Osteocyte (in vitro differentiated cells): ENCODE results near the gene PABPC1L. TPM values are rescaled to one million over a fixed set of nuclear protein-coding genes. Genes with fewer than 3 reads are reported as not detected.

Experiments
- DNase-seq: peaks from one replicate; pipeline ENCODE4 v3.0.0; 2021; ENCODE audit warnings: mixed read lengths; ENCODE audit not compliant: unreplicated experiment; ENCODE audit errors: extremely low spot score
- H3K27ac Mint-ChIP-seq: one replicate; pipeline ENCODE4 v1.8.0; 2021; ENCODE audit warnings: mild to moderate bottlenecking, mixed read lengths; ENCODE audit not compliant: unreplicated experiment
- H3K27me3 Mint-ChIP-seq: one replicate; pipeline ENCODE4 v1.8.0; 2021; ENCODE audit warnings: mixed read lengths; ENCODE audit not compliant: unreplicated experiment
- H3K36me3 Mint-ChIP-seq: one replicate; pipeline ENCODE4 v1.8.0; 2021; ENCODE audit warnings: mixed read lengths; ENCODE audit not compliant: unreplicated experiment
- H3K4me1 Mint-ChIP-seq: one replicate; pipeline ENCODE4 v1.8.0; 2021; ENCODE audit warnings: mixed read lengths; ENCODE audit not compliant: unreplicated experiment
- H3K4me3 Mint-ChIP-seq: one replicate; pipeline ENCODE4 v1.8.0; 2021; ENCODE audit warnings: mild to moderate bottlenecking, moderate library complexity, mixed read lengths; ENCODE audit not compliant: unreplicated experiment
- H3K9me3 Mint-ChIP-seq: one replicate; pipeline ENCODE4 v1.8.0; 2021; ENCODE audit warnings: mixed read lengths; ENCODE audit not compliant: unreplicated experiment
- total RNA-seq: library from RNA; stranded (reverse); gene quantifications from 2 replicates; pipeline ENCODE4 v1.2.1, GENCODE V29; 2021
- TF ChIP-seq, protein P1 (sequence below): fragments of 200-600 bp; sonication (generic); IDR thresholded peaks from 2 replicates; pipeline ENCODE4 v1.5.0; 2021; ENCODE audit warnings: antibody characterized with exemption, mild to moderate bottlenecking, moderate library complexity

PABPC1L gene
- total RNA-seq, 1 donor from 2014 or later = 65.3 TPM

DNA sequence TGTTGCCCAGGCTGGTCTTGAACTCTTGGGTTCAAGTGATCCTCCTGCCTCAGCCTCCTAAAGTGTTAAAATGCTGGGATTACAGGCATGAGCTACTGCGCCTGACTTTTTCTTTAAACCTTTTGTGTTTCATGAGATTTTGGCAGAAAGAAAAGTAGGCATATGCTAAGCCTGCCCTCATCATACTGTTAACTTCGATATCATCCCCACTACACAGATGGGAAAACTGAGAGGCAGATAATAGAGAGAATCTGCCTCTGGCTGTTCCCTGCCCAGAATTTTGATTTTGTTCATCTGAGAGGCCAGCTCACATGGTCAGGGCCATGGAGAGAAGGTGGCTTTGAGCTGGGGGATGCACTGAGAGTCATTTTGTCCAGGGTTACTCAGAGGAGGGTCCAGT is 7.5 kb downstream of the PABPC1L start:
- Mint-ChIP-seq H3K27me3 (no peaks in the 10 kb centered on the region), H3K4me3 (no peak overlapping the region), H3K36me3 (peaks cover 22% of the 10 kb centered on the region), H3K9me3 (no peaks in the 10 kb centered on the region), H3K27ac (no peak overlapping the region), H3K4me1 (no peaks in the 10 kb centered on the region)
- DNase-seq = no peak
- TF ChIP-seq, protein P1, sequence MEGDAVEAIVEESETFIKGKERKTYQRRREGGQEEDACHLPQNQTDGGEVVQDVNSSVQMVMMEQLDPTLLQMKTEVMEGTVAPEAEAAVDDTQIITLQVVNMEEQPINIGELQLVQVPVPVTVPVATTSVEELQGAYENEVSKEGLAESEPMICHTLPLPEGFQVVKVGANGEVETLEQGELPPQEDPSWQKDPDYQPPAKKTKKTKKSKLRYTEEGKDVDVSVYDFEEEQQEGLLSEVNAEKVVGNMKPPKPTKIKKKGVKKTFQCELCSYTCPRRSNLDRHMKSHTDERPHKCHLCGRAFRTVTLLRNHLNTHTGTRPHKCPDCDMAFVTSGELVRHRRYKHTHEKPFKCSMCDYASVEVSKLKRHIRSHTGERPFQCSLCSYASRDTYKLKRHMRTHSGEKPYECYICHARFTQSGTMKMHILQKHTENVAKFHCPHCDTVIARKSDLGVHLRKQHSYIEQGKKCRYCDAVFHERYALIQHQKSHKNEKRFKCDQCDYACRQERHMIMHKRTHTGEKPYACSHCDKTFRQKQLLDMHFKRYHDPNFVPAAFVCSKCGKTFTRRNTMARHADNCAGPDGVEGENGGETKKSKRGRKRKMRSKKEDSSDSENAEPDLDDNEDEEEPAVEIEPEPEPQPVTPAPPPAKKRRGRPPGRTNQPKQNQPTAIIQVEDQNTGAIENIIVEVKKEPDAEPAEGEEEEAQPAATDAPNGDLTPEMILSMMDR = no peak

DNA sequence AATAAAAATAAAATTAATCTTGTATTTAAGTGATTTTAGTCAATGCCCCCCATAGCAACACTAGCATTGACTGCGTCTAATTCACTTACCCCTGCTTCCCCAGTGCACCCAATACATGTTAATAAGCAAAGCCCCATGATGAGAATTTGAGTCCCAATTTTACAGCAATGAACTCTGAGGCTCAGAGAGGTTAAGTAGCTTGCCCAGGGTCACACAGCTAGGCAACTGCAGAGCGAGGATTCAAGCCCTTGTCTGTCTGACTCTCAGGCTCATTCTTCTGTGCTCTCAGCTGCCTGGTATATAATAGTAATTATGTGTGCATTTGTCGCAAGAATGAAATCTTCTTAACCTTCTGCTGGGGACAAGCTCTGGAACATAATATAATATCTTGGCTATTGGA is 8.5 kb downstream of the PABPC1L start:
- TF ChIP-seq, protein P1 = no peak
- no peaks in the 10 kb centered on the region for H3K4me1 Mint-ChIP-seq
- DNase-seq = no peak
- H3K9me3 Mint-ChIP-seq = no peaks in the 10 kb centered on the region
- H3K27me3 Mint-ChIP-seq = no peaks in the 10 kb centered on the region
- H3K4me3 Mint-ChIP-seq = no peak overlapping the region
- H3K36me3 Mint-ChIP-seq = peaks cover 18% of the 10 kb centered on the region
- no peak overlapping the region for H3K27ac Mint-ChIP-seq

DNA sequence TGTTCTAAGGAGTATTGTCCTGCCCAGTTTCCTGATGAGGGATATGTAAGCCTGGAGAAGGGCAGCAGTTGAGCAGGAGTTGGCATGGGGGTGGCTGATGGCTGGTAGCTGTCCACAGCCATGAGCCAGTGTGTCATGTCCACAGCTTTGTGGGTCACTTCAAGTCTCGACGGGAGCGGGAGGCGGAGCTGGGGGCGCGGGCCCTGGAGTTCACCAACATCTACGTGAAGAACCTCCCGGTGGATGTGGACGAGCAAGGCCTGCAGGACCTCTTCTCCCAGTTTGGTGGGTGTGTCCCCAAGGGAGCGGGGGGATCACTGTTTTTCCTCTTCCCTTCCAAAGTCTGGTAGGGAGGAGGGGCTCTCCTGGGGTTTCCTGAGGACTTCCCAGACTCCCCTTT is 8.9 kb downstream of the PABPC1L start:
- Mint-ChIP-seq H3K36me3 (peaks cover 16% of the 10 kb centered on the region), H3K27ac (no peak overlapping the region), H3K4me3 (no peak overlapping the region), H3K27me3 (no peaks in the 10 kb centered on the region), H3K9me3 (no peaks in the 10 kb centered on the region), H3K4me1 (no peaks in the 10 kb centered on the region)
- no peak for DNase-seq
- TF ChIP-seq, protein P1 = no peak

DNA sequence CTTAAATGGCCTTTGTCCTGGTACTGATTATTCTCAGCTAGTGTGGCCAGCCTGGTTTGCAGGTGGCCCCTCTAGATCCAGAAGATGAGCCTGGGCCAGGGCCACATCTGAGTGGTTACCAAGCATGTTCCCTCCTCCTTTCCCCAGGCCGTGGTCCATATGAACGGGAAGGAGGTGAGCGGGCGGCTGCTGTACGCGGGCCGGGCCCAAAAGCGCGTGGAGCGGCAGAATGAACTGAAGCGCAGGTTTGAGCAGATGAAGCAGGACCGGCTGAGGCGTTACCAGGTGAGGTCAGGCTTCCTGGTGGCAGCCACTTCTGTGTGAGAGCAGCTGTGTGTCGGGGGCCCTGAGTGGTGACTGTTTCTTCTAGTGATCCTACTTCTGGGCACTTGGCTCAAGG is 11.6 kb downstream of the PABPC1L start:
- Mint-ChIP-seq H3K4me1 (no peaks in the 10 kb centered on the region), H3K27me3 (no peaks in the 10 kb centered on the region), H3K4me3 (no peak overlapping the region), H3K27ac (no peak overlapping the region), H3K9me3 (no peaks in the 10 kb centered on the region), H3K36me3 (peaks cover 17% of the 10 kb centered on the region)
- no peak for DNase-seq
- TF ChIP-seq, protein P1 = no peak

DNA sequence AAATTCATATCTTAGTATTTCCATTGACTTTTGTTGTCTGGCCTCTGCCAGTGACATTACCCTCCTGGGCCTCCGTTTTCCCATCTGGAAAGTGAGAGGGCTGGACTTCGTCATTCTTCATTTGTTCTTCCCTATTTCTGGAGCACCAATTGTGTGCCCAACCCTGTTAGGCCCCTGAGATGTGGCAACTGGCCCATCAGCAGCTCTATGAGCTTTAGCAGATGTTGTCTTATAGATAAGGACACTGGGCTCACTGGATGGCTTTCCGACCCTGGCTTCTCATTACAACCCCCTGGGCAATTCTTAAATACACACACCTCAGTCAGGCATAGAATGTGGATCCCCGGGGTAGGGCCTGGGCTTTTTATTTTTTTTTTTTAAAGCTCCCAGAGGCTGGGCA is 14.7 kb downstream of the PABPC1L start:
- H3K4me1 Mint-ChIP-seq = no peaks in the 10 kb centered on the region
- no peaks in the 10 kb centered on the region for H3K9me3 Mint-ChIP-seq
- no peaks in the 10 kb centered on the region for H3K27me3 Mint-ChIP-seq
- no peak overlapping the region for H3K4me3 Mint-ChIP-seq
- TF ChIP-seq, protein P1 = no peak
- DNase-seq = no peak
- H3K27ac Mint-ChIP-seq = no peak overlapping the region
- peaks cover 9% of the 10 kb centered on the region for H3K36me3 Mint-ChIP-seq
